Measurements from ENCODE around the gene SYT9. TPM values are rescaled to one million over a fixed set of nuclear protein-coding genes. Genes with fewer than 3 reads are reported as not detected.

Gene SYT9
- total and polyA plus RNA-seq, 2 donors (not counting 1 experiment from before 2014, with no cell fraction given), result not detected

GRCh38 chr11:7319501-7319900 is 67.8 kb downstream of the SYT9 start:
- ChIA-PET POLR2A (no interaction called here), CTCF (no interaction called here)
- Mint-ChIP-seq H3K27ac (no peak overlapping the region), H3K4me1 (no peaks in the 10 kb centered on the region), H3K9me3 (ENCODE audit: insufficient read depth) (peaks cover 9% of the 10 kb centered on the region), H3K27me3 (peaks cover 44% of the 10 kb centered on the region), H3K4me3 (no peak overlapping the region)
- H3K4me1 ChIP-seq (ENCODE audit: control insufficient read depth in 2 of 2, insufficient read depth in 2 of 2, low read length in 2 of 2), result no peaks in the 10 kb centered on the region
- H3K79me2 ChIP-seq (ENCODE audit: control insufficient read depth, insufficient read depth, low read length), result no peaks in the 10 kb centered on the region
- DNase-seq (no peak), ATAC-seq (ENCODE audit: low read depth) (no peak)
- no peaks in the 10 kb centered on the region for H3K36me3 ChIP-seq (replicated peaks in 1 of 2; ENCODE audit: control extremely low read depth in 1 of 2, control insufficient read depth in 1 of 2, extremely low read depth in 1 of 2, insufficient read depth in 2 of 2, low read length in 1 of 2)
- no peak overlapping the region for H3K27ac ChIP-seq (ENCODE audit: low read length in 2 of 2)
- intact Hi-C loops (cut with micrococcal nuclease), result no loop called here
- WGBS (ENCODE audit: insufficient coverage), result 83% methylated on average over 1 of the region's 2 CpGs
- H3K27me3 ChIP-seq (replicated peaks in 1 of 4; ENCODE audit: control extremely low read depth in 1 of 4, control insufficient read depth in 3 of 4, insufficient read depth in 4 of 4, low read length in 3 of 4), result peaks cover 0 to 17% (median 0%) of the 10 kb centered on the region in 4 experiments
- no peak overlapping the region for H3K4me2 ChIP-seq (replicated peaks; ENCODE audit: low read depth, low read length, poor library complexity, severe bottlenecking)
- no peak overlapping the region for H2AFZ ChIP-seq (ENCODE audit: insufficient read depth, low read depth, low read length, poor library complexity, severe bottlenecking)
- H4K20me1 ChIP-seq (ENCODE audit: control insufficient read depth, insufficient read depth, low read length, poor library complexity, severe bottlenecking), result no peaks in the 10 kb centered on the region
- no peak overlapping the region for H3K4me3 ChIP-seq (ENCODE audit: control extremely low read depth in 1 of 5, extremely low read depth in 1 of 5, insufficient read depth in 1 of 5, low read depth in 2 of 5, low read length in 4 of 5)
- H3K9ac ChIP-seq (ENCODE audit: low read length), result no peak overlapping the region
- H3K9me3 ChIP-seq (ENCODE audit: control extremely low read depth in 1 of 3, control insufficient read depth in 2 of 3, insufficient read depth in 1 of 3, low read length in 2 of 3), result peaks cover 0 to 4% (median 0%) of the 10 kb centered on the region in 3 donors
- no peak for TF ChIP-seq CTCF (IDR thresholded peaks at IDR 0.05)
- no peak for TF ChIP-seq EZH2 (IDR thresholded peaks at IDR 0.05; ENCODE audit: borderline replicate concordance, insufficient read depth, low read depth, low read length, poor library complexity, severe bottlenecking)

GRCh38 chr11:7320306-7320705 is 68.6 kb downstream of the SYT9 start:
- Histone ChIP-seq H3K9me3 (ENCODE audit: control extremely low read depth in 1 of 3, control insufficient read depth in 2 of 3, insufficient read depth in 1 of 3, low read length in 2 of 3) (peaks cover 0 to 4% (median 0%) of the 10 kb centered on the region in 3 donors), H3K9ac (ENCODE audit: low read length) (no peak overlapping the region), H3K79me2 (ENCODE audit: control insufficient read depth, insufficient read depth, low read length) (no peaks in the 10 kb centered on the region), H3K4me3 (ENCODE audit: control extremely low read depth in 1 of 5, extremely low read depth in 1 of 5, insufficient read depth in 1 of 5, low read depth in 2 of 5, low read length in 4 of 5) (no peak overlapping the region), H2AFZ (ENCODE audit: insufficient read depth, low read depth, low read length, poor library complexity, severe bottlenecking) (no peak overlapping the region), H4K20me1 (ENCODE audit: control insufficient read depth, insufficient read depth, low read length, poor library complexity, severe bottlenecking) (no peaks in the 10 kb centered on the region), H3K4me2 (replicated peaks; ENCODE audit: low read depth, low read length, poor library complexity, severe bottlenecking) (no peak overlapping the region), H3K27me3 (replicated peaks in 1 of 4; ENCODE audit: control extremely low read depth in 1 of 4, control insufficient read depth in 3 of 4, insufficient read depth in 4 of 4, low read length in 3 of 4) (peaks cover 0 to 14% (median 0%) of the 10 kb centered on the region in 4 experiments), H3K27ac (ENCODE audit: low read length in 2 of 2) (no peak overlapping the region), H3K4me1 (ENCODE audit: control insufficient read depth in 2 of 2, insufficient read depth in 2 of 2, low read length in 2 of 2) (no peaks in the 10 kb centered on the region), H3K36me3 (replicated peaks in 1 of 2; ENCODE audit: control extremely low read depth in 1 of 2, control insufficient read depth in 1 of 2, extremely low read depth in 1 of 2, insufficient read depth in 2 of 2, low read length in 1 of 2) (no peaks in the 10 kb centered on the region)
- Mint-ChIP-seq H3K27ac (no peak overlapping the region), H3K4me3 (no peak overlapping the region), H3K27me3 (peaks cover 40% of the 10 kb centered on the region), H3K4me1 (no peaks in the 10 kb centered on the region), H3K9me3 (ENCODE audit: insufficient read depth) (peaks cover 9% of the 10 kb centered on the region)
- ChIA-PET POLR2A (no interaction called here), CTCF (no interaction called here)
- DNase-seq, result no peak
- no peak for ATAC-seq (ENCODE audit: low read depth)
- intact Hi-C loops (cut with micrococcal nuclease), result no loop called here
- no peak for TF ChIP-seq CTCF (IDR thresholded peaks at IDR 0.05)
- no peak for TF ChIP-seq EZH2 (IDR thresholded peaks at IDR 0.05; ENCODE audit: borderline replicate concordance, insufficient read depth, low read depth, low read length, poor library complexity, severe bottlenecking)

Data from B cell (primary cell).